ENCODE measurements around the gene GPATCH4. TPM values are rescaled to one million over a fixed set of nuclear protein-coding genes. Genes with fewer than 3 reads are reported as not detected.

GPATCH4 gene
- total and polyA plus RNA-seq, 8 donors = 9.0 to 24.1 (median 13.2) TPM

GRCh38 chr1:156560585-156561163 lies 40.6 kb downstream of the GPATCH4 start:
- Histone ChIP-seq H3K27me3 (no peaks in the 10 kb centered on the region), H3K4me1 (no peaks in the 10 kb centered on the region), H3K36me3 (peaks cover 0 to 18% (median 0%) of the 10 kb centered on the region in 4 donors), H3K4me3 (no peak overlapping the region), H3K9me3 (no peaks in the 10 kb centered on the region), H3K27ac (no peak overlapping the region)
- WGBS, 5 donors = 70 to 78% (median 76%) methylated on average over 5 of the region's 5 CpGs
- TF ChIP-seq CTCF (IDR thresholded peaks at IDR 0.05) (no peak), POLR2A (IDR thresholded peaks at IDR 0.05) (no peak)
- intact Hi-C loops (cut with DNase I; ENCODE audit: low total_unique reads) = no loop called here
- DNase-seq = no peak

GRCh38 chr1:156559797-156560385 lies 41.4 kb downstream of the GPATCH4 start:
- Histone ChIP-seq H3K9me3 (no peaks in the 10 kb centered on the region), H3K27ac (no peak overlapping the region), H3K4me1 (no peaks in the 10 kb centered on the region), H3K36me3 (peaks cover 0 to 18% (median 0%) of the 10 kb centered on the region in 4 donors), H3K27me3 (no peaks in the 10 kb centered on the region), H3K4me3 (no peak overlapping the region)
- WGBS, 5 donors = 69 to 87% (median 74%) methylated on average over 5 of the region's 5 CpGs
- intact Hi-C loops (cut with DNase I; ENCODE audit: low total_unique reads) = no loop called here
- no peak for DNase-seq
- TF ChIP-seq EP300 (IDR thresholded peaks at IDR 0.05) = no peak
- TF ChIP-seq CTCF (IDR thresholded peaks at IDR 0.05) = no peak
- TF ChIP-seq POLR2AphosphoS5 (IDR thresholded peaks at IDR 0.05) = no peak
- TF ChIP-seq POLR2A (IDR thresholded peaks at IDR 0.05) = no peak

DNA sequence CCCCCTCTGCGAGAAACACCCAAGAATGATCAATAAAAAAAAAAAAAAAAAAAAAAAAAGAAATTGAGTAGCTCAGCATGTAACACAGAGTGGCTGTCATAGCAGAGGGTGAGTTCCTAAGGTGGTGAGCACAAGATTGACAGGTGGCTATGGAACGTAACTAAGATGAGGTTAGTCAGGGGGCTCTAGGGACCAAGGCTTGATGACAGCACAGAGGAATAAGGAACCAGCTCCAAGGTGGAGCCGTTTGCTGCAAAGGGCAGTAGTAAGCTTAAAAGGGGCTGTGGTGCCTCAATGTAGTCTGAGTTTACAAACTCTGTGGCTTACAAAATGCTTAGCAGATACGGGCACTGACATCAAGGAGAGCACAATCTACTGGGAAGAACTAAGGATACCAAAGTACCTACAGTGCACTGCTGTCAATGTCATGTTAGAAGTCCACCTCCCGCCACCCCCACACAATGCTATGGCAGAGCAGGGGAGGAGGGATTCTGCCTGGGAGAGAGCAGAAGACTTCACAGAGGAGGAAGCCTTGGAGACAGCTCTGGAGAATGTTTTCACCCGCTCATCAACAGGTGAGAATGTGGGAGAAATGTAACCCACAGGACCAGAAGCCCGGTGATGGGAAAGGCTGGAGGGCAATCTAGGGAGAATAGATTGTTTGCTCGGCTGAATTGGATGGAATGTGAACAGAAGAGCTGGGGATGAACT lies 42.0 kb downstream of the GPATCH4 start:
- Histone ChIP-seq H3K4me1 (no peaks in the 10 kb centered on the region), H3K36me3 (peaks cover 0 to 18% (median 0%) of the 10 kb centered on the region in 4 donors), H3K27ac (no peak overlapping the region), H3K4me3 (no peak overlapping the region), H3K27me3 (no peaks in the 10 kb centered on the region), H3K9me3 (no peaks in the 10 kb centered on the region)
- no peak for DNase-seq
- TF ChIP-seq POLR2A (IDR thresholded peaks at IDR 0.05) (no peak), POLR2AphosphoS5 (IDR thresholded peaks at IDR 0.05) (no peak), EP300 (IDR thresholded peaks at IDR 0.05) (no peak), CTCF (IDR thresholded peaks at IDR 0.05) (no peak)
- intact Hi-C loops (cut with DNase I; ENCODE audit: low total_unique reads) = no loop called here
- 69 to 94% (median 87%) methylated on average over 7 of the region's 8 CpGs for WGBS, 5 donors

GRCh38 chr1:156556354-156556753 lies 44.9 kb downstream of the GPATCH4 start:
- peaks cover 0 to 3% (median 0%) of the 10 kb centered on the region in 4 donors for H3K36me3 ChIP-seq
- no peak overlapping the region for H3K27ac ChIP-seq
- no peak for DNase-seq
- H3K4me3 ChIP-seq = no peak overlapping the region
- TF ChIP-seq EP300 (IDR thresholded peaks at IDR 0.05) (no peak), POLR2AphosphoS5 (IDR thresholded peaks at IDR 0.05) (no peak), CTCF (IDR thresholded peaks at IDR 0.05) (no peak), POLR2A (IDR thresholded peaks at IDR 0.05) (no peak)
- H3K4me1 ChIP-seq = no peaks in the 10 kb centered on the region
- no peaks in the 10 kb centered on the region for H3K9me3 ChIP-seq
- intact Hi-C loops (cut with DNase I; ENCODE audit: low total_unique reads) = no loop called here
- no peaks in the 10 kb centered on the region for H3K27me3 ChIP-seq
- 78 to 85% (median 80%) methylated on average over 9 of the region's 9 CpGs for WGBS, 5 donors

All from stomach (tissue), 9 donors.